Gastrocnemius medialis (tissue), 4 donors: Measurements from ENCODE around the gene ADD3.

Experiments used
- CTCF ChIP-seq, 5 experiments: fragments of 450-650 bp in 3 of 5; fragments of 200-600 bp in 2 of 5; sonication (generic) in 2 of 5; IDR thresholded peaks in 4 of 5; conservative IDR thresholded peaks in 1 of 5; 1 replicate in 4 of 5; 2 replicates in 1 of 5; pipeline ENCODE4 v1.5.1; 2016 to 2019; ENCODE audit warnings: antibody characterized with exemption in 5 of 5, mild to moderate bottlenecking in 3 of 5, moderate library complexity in 3 of 5
- POLR2A ChIP-seq, 2 donors: fragments of 450-650 bp; IDR thresholded peaks; one replicate each; pipeline ENCODE4 v1.6.1; 2017; ENCODE audit warnings: antibody characterized with exemption in 2 of 2, mild to moderate bottlenecking in 2 of 2, moderate library complexity in 2 of 2

GRCh38 chr10:110170142-110170971 is 162.6 kb downstream of the ADD3 start:
- TF ChIP-seq CTCF (IDR thresholded peaks at IDR 0.05 in 4 of 5, conservative IDR thresholded peaks at IDR 0.05 in 1 of 5) = no peak
- TF ChIP-seq POLR2A (IDR thresholded peaks at IDR 0.05) = no peak
